HL-60 (cell line): Measurements from ENCODE around the gene ITPRIPL2.

ENCODE experiments used
- DNase-seq, 2 experiments: peaks; one replicate each; pipeline ENCODE4 v3.0.0-alpha.2; 2010 to 2020; ENCODE audit warnings: low read depth in 1 of 2, low spot score in 1 of 2
- H3K27ac ChIP-seq: fragments of 250-450 bp; sonication (Bioruptor Pico); replicated peaks from 2 replicates; pipeline ENCODE4 v1.5.1; 2020; ENCODE audit warnings: mild to moderate bottlenecking, moderate library complexity
- H3K27me3 ChIP-seq: fragments of 250-450 bp; sonication (Bioruptor Pico); 2 replicates; pipeline ENCODE4 v1.5.1; 2021; ENCODE audit warnings: mild to moderate bottlenecking, moderate library complexity; ENCODE audit not compliant: insufficient read depth, poor library complexity, severe bottlenecking
- H3K4me3 ChIP-seq: replicated peaks from 2 replicates; pipeline ENCODE4 v1.5.1; 2011; ENCODE audit warnings: mild to moderate bottlenecking, control low read depth, low read length; ENCODE audit not compliant: insufficient read depth
- CTCF ChIP-seq: IDR thresholded peaks from one replicate; pipeline ENCODE4 v1.5.1; 2011; ENCODE audit warnings: low read length, control low read depth, inconsistent platforms; ENCODE audit not compliant: insufficient read depth
- GABPA ChIP-seq: IDR thresholded peaks from 2 replicates; pipeline ENCODE4 v1.6.1; 2012; ENCODE audit warnings: low read depth
- POLR2AphosphoS5 ChIP-seq: IDR thresholded peaks from 2 replicates; pipeline ENCODE4 v1.6.1; 2012; ENCODE audit warnings: low read depth
- REST ChIP-seq: IDR thresholded peaks from 2 replicates; pipeline ENCODE4 v1.6.1; 2012; ENCODE audit warnings: low read depth; ENCODE audit not compliant: insufficient replicate concordance
- SPI1 ChIP-seq: IDR thresholded peaks from 2 replicates; pipeline ENCODE4 v1.6.1; 2012; ENCODE audit warnings: low read depth, mild to moderate bottlenecking, borderline replicate concordance

The ITPRIPL2 gene

GRCh38 chr16:19089410-19089955 is 24.3 kb upstream of the ITPRIPL2 start:
- Histone ChIP-seq H3K4me3 (no peak overlapping the region), H3K27me3 (no peaks in the 10 kb centered on the region), H3K27ac (no peak overlapping the region)
- no peak for DNase-seq
- TF ChIP-seq POLR2AphosphoS5 (no peak), GABPA (no peak), CTCF (no peak), SPI1 (no peak), REST (no peak)

GRCh38 chr16:19090916-19091315 is 22.8 kb upstream of the ITPRIPL2 start:
- DNase-seq, result no peak
- TF ChIP-seq POLR2AphosphoS5 (no peak), GABPA (no peak), CTCF (no peak), REST (no peak), SPI1 (no peak)
- no peak overlapping the region for H3K27ac ChIP-seq
- H3K4me3 ChIP-seq, result no peak overlapping the region
- no peaks in the 10 kb centered on the region for H3K27me3 ChIP-seq

- Histone ChIP-seq H3K27me3 (no peaks in the 10 kb centered on the region), H3K4me3 (no peak overlapping the region), H3K27ac (no peak overlapping the region)
- DNase-seq, result no peak
- TF ChIP-seq REST (no peak), SPI1 (no peak), GABPA (no peak), POLR2AphosphoS5 (no peak), CTCF (no peak)
Observed at GRCh38 chr16:19092653-19093410, 20.9 kb upstream of the ITPRIPL2 start.
